GM19468 (cell line): Measurements from ENCODE around the gene TFB1M.

Experiments used
- ATAC-seq: cut with Tn5 transposase; IDR thresholded peaks from one replicate; pipeline ENCODE4 v1.9.1; 2021; ENCODE audit warnings: mild to moderate bottlenecking, moderate library complexity, moderate number of reproducible peaks; ENCODE audit not compliant: unreplicated experiment; ENCODE audit errors: extremely low read depth

Gene TFB1M

GRCh38 chr6:155213611-155214372 lies 100.5 kb downstream of the TFB1M start:
- no peak for ATAC-seq

DNA sequence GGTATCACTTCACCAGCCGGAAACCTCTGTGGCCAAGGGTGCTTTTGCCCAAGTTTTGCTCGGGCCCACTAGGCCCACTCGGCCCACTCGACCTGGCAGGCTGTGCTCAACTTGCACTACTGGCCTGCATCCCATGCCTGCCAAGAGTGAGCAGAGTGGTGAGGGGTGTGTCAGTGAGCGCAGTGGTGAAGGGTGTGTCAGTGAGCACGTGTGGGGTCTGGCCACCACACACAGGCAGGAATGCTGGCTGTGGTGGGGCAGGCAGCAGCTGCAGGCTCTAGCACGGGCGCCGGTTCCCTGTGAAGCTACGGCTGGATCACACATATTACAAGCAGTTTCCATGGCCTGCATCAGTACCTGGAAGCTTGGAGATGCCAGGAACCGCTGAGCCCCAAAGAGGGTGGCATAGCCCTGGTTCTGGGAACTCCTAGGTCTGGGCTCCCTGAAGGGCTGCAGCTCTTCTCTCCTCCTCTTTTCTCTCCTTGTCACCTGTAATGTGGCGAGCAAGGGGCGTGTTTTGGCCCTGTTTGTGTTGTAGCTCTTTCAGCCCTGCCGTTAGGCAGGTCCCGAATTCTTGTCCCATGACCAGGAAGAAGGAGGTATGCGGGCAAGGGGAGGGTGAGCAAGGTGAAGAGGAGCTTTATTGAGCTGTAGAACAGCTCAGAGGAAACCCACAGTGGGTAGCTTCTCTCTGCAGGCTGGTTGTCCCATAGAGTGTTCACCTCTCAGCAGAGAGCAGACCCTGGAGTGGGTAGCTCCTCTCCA lies 101.5 kb downstream of the TFB1M start:
- no peak for ATAC-seq

GRCh38 chr6:155212106-155212505 lies 102.2 kb downstream of the TFB1M start:
- no peak for ATAC-seq

DNA sequence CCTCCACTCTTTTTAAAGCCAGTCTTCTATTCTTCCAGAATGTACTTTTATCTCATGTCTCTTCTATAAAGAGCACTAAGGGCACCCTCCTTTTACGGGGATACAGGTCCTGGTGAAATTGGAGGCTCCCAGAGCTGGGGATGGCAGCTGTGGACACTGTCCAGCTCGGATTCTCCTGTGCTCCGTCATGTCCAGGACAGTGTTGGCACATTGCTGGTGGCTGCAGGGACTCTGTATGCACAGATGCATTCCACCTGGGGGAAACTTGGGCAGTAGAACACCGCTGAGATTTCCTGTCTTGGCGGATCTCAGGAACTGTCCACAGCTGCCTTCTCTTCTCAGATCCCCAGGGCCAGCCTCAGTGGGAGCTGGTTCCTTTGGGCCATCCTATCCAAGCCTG lies 107.1 kb downstream of the TFB1M start:
- no peak for ATAC-seq
